Naive thymus-derived CD4-positive, alpha-beta T cell (primary cell): ENCODE results near the gene TMPRSS6. TPM values are rescaled to one million over a fixed set of nuclear protein-coding genes. Genes with fewer than 3 reads are reported as not detected.

Source experiments
- ATAC-seq: fragments of 150-1000 bp; cut with Tn5 transposase; 2 replicates; pipeline ENCODE4 v1.10.0; 2021; ENCODE audit warnings: mild to moderate bottlenecking, moderate library complexity
- CTCF ChIA-PET: fragments of 350-600 bp; sonication (Branson Sonifier 250); formaldehyde crosslinking; loops from one replicate; lab custom pipeline; 2021; ENCODE audit warnings: antibody characterized with exemption; lab: Charles Lee
- POLR2A ChIA-PET: fragments of 350-600 bp; sonication (Branson Sonifier 250); formaldehyde crosslinking; loops from one replicate; lab custom pipeline; 2021; ENCODE audit warnings: antibody characterized with exemption, inconsistent platforms; lab: Charles Lee
- DNase-seq, 9 donors: peaks; one replicate each; pipeline versions ENCODE4 v3.0.0 to v3.0.0-alpha.2; 2020 to 2022; ENCODE audit warnings: mixed read lengths in 1 of 9
- H3K27ac ChIP-seq: one replicate; pipeline ENCODE4 v1.7.0; 2013; ENCODE audit warnings: mild to moderate bottlenecking, low read depth, low read length, moderate library complexity
- H3K27me3 ChIP-seq, 2 donors: one replicate each; pipeline ENCODE4 v1.7.0; 2013; ENCODE audit warnings: low read length in 2 of 2, mild to moderate bottlenecking in 2 of 2, moderate library complexity in 2 of 2; ENCODE audit not compliant: control insufficient read depth in 2 of 2, insufficient read depth in 2 of 2
- H3K36me3 ChIP-seq, 3 experiments: 1 replicate in 2 of 3; 2 replicates in 1 of 3; pipeline ENCODE4 v1.7.0; 2013; ENCODE audit warnings: low read length in 3 of 3, mild to moderate bottlenecking in 3 of 3, moderate library complexity in 1 of 3; ENCODE audit not compliant: insufficient read depth in 3 of 3, control insufficient read depth in 2 of 3
- H3K4me1 ChIP-seq, 2 donors: one replicate each; pipeline ENCODE4 v1.7.0; 2013; ENCODE audit warnings: low read length in 2 of 2, mild to moderate bottlenecking in 2 of 2, moderate library complexity in 1 of 2; ENCODE audit not compliant: control insufficient read depth in 2 of 2, insufficient read depth in 2 of 2
- H3K4me3 ChIP-seq: 2 replicates; pipeline ENCODE4 v1.7.0; 2013; ENCODE audit warnings: mild to moderate bottlenecking, low read length
- H3K9me3 ChIP-seq, 3 experiments: 1 replicate in 2 of 3; 2 replicates in 1 of 3; pipeline ENCODE4 v1.7.0; 2013; ENCODE audit warnings: low read length in 3 of 3; ENCODE audit not compliant: control insufficient read depth in 2 of 3
- H3K27ac Mint-ChIP-seq, 9 donors: one replicate each; pipeline ENCODE4 v1.8.0; 2020 to 2022; ENCODE audit warnings: mixed read lengths in 9 of 9, mild to moderate bottlenecking in 8 of 9, moderate library complexity in 5 of 9, inconsistent platforms in 2 of 9
- H3K27me3 Mint-ChIP-seq, 5 donors: one replicate each; pipeline ENCODE4 v1.8.0; 2021 to 2022; ENCODE audit warnings: mixed read lengths in 5 of 5, mild to moderate bottlenecking in 1 of 5
- H3K36me3 Mint-ChIP-seq, 5 donors: one replicate each; pipeline ENCODE4 v1.8.0; 2020 to 2022; ENCODE audit warnings: mixed read lengths in 5 of 5, mild to moderate bottlenecking in 3 of 5, inconsistent platforms in 1 of 5
- H3K4me1 Mint-ChIP-seq, 7 donors: one replicate each; pipeline ENCODE4 v1.8.0; 2020 to 2022; ENCODE audit warnings: mixed read lengths in 7 of 7, mild to moderate bottlenecking in 3 of 7, inconsistent platforms in 1 of 7
- H3K4me3 Mint-ChIP-seq, 10 donors: one replicate each; pipeline ENCODE4 v1.8.0; 2020 to 2022; ENCODE audit warnings: mild to moderate bottlenecking in 10 of 10, mixed read lengths in 10 of 10, moderate library complexity in 6 of 10, inconsistent platforms in 2 of 10
- H3K9me3 Mint-ChIP-seq, 11 donors: one replicate each; pipeline ENCODE4 v1.8.0; 2020 to 2022; ENCODE audit warnings: mixed read lengths in 11 of 11, mild to moderate bottlenecking in 4 of 11, inconsistent platforms in 1 of 11, moderate library complexity in 1 of 11
- intact Hi-C, 2 donors: fragments of 100-400 bp; cut with micrococcal nuclease; formaldehyde crosslinking; loops; one replicate each; pipeline ENCODE4 v1.15.1; 2023
- polyA plus RNA-seq, 2 donors: library from polyadenylated mRNA; unstranded; fragments of 300-500 nt; fragmentation: Illumina TruSeq; gene quantifications; one replicate each; pipeline ENCODE4 v1.2.3, GENCODE V29; 2021
- total RNA-seq, 6 experiments: library from RNA in 5 of 6; stranded (reverse) in 5 of 6; gene quantifications; 1 replicate in 5 of 6; 2 replicates in 1 of 6; pipeline ENCODE4 v1.2.3 and lab custom pipeline; 2021 to 2026

Gene TMPRSS6
- total and polyA plus RNA-seq, 7 experiments from 2014 or later = 0.22 to 3.2 (median 0.32) TPM; not detected in 2

GRCh38 chr22:37137903-37138665 is 28.6 kb upstream of the TMPRSS6 start:
- Mint-ChIP-seq H3K4me3 (no peak overlapping the region), H3K36me3 (peaks cover 13 to 50% (median 23%) of the 10 kb centered on the region in 5 donors), H3K9me3 (no peaks in the 10 kb centered on the region), H3K27me3 (no peaks in the 10 kb centered on the region), H3K27ac (peak overlapping the region; percentile 7 to 87 (median 61)), H3K4me1 (peaks cover 0 to 38% (median 6%) of the 10 kb centered on the region in 7 donors)
- Histone ChIP-seq H3K27me3 (no peaks in the 10 kb centered on the region), H3K4me3 (no peak overlapping the region), H3K27ac (no peak overlapping the region), H3K4me1 (no peaks in the 10 kb centered on the region), H3K36me3 (peaks cover 21 to 92% (median 57%) of the 10 kb centered on the region in 3 experiments), H3K9me3 (no peaks in the 10 kb centered on the region)
- intact Hi-C loops = no loop called here
- ATAC-seq = no peak
- DNase-seq = no peak
- POLR2A ChIA-PET = no interaction called here
- CTCF ChIA-PET = no interaction called here

- CTCF ChIA-PET = interaction anchor here (0.9 kb wide), 1 partner anchor 13 kb away, joined by 3 read pairs; the partner anchor contains the start of gene IL2RB
- no peak for DNase-seq
- no peaks in the 10 kb centered on the region for H3K4me1 ChIP-seq
- H3K27me3 ChIP-seq = no peaks in the 10 kb centered on the region
- peaks cover 22 to 92% (median 53%) of the 10 kb centered on the region in 3 experiments for H3K36me3 ChIP-seq
- Mint-ChIP-seq H3K27ac (peak overlapping the region in 4 of 9 donors; percentile 56 to 61 (median 57)), H3K9me3 (no peaks in the 10 kb centered on the region), H3K36me3 (peaks cover 13 to 53% (median 23%) of the 10 kb centered on the region in 5 donors), H3K4me3 (no peak overlapping the region), H3K27me3 (no peaks in the 10 kb centered on the region), H3K4me1 (peaks cover 0 to 39% (median 4%) of the 10 kb centered on the region in 7 donors)
- H3K27ac ChIP-seq = no peak overlapping the region
- no peaks in the 10 kb centered on the region for H3K9me3 ChIP-seq
- ATAC-seq = no peak
- intact Hi-C loops = no loop called here
- H3K4me3 ChIP-seq = no peak overlapping the region
- POLR2A ChIA-PET = interaction anchor here (1.2 kb wide), 1 partner anchor 55 kb away, joined by 3 read pairs; no protein-coding TSS in a partner anchor
Measured at GRCh38 chr22:37137131-37137530, 27.6 kb upstream of the TMPRSS6 start.

- Mint-ChIP-seq H3K4me3 (no peak overlapping the region), H3K27ac (peak overlapping the region in 3 of 9 donors; percentile 31 to 46 (median 32)), H3K27me3 (no peaks in the 10 kb centered on the region), H3K9me3 (no peaks in the 10 kb centered on the region), H3K36me3 (peaks cover 13 to 55% (median 26%) of the 10 kb centered on the region in 5 donors), H3K4me1 (peaks cover 0 to 44% (median 6%) of the 10 kb centered on the region in 7 donors)
- Histone ChIP-seq H3K27ac (no peak overlapping the region), H3K9me3 (no peaks in the 10 kb centered on the region), H3K36me3 (peaks cover 11 to 91% (median 47%) of the 10 kb centered on the region in 3 experiments), H3K27me3 (no peaks in the 10 kb centered on the region), H3K4me1 (no peaks in the 10 kb centered on the region), H3K4me3 (no peak overlapping the region)
- DNase-seq (no peak), ATAC-seq (no peak)
- ChIA-PET POLR2A (no interaction called here), CTCF (no interaction called here)
- intact Hi-C loops = no loop called here
Measured at GRCh38 chr22:37135023-37135422, 25.5 kb upstream of the TMPRSS6 start.

GRCh38 chr22:37133304-37134018 is 23.9 kb upstream of the TMPRSS6 start:
- no peaks in the 10 kb centered on the region for H3K27me3 Mint-ChIP-seq
- Histone ChIP-seq H3K27ac (no peak overlapping the region), H3K27me3 (no peaks in the 10 kb centered on the region), H3K4me1 (no peaks in the 10 kb centered on the region), H3K9me3 (no peaks in the 10 kb centered on the region), H3K36me3 (peaks cover 14 to 89% (median 38%) of the 10 kb centered on the region in 3 experiments), H3K4me3 (no peak overlapping the region)
- DNase-seq = no peak
- H3K9me3 Mint-ChIP-seq = no peaks in the 10 kb centered on the region
- H3K36me3 Mint-ChIP-seq = peaks cover 9 to 51% (median 23%) of the 10 kb centered on the region in 5 donors
- intact Hi-C loops = no loop called here
- peak overlapping the region in 4 of 9 donors; percentile 33 to 77 (median 56) for H3K27ac Mint-ChIP-seq
- H3K4me3 Mint-ChIP-seq = no peak overlapping the region
- peaks cover 0 to 37% (median 3%) of the 10 kb centered on the region in 7 donors for H3K4me1 Mint-ChIP-seq
- no peak for ATAC-seq
- ChIA-PET POLR2A (interaction anchor here (1.7 kb wide), 1 partner anchor 8 kb away, joined by 6 read pairs; no protein-coding TSS in a partner anchor), CTCF (interaction anchor here (0.7 to 1.5 kb wide), 2 partner anchors 9 to 12 kb away, joined by 4 to 5 read pairs; no protein-coding TSS in a partner anchor)

GRCh38 chr22:37132773-37133172 is 23.3 kb upstream of the TMPRSS6 start:
- Mint-ChIP-seq H3K27me3 (no peaks in the 10 kb centered on the region), H3K27ac (peak overlapping the region in 6 of 9 donors; percentile 2 to 61 (median 50)), H3K4me3 (no peak overlapping the region), H3K36me3 (peaks cover 7 to 46% (median 16%) of the 10 kb centered on the region in 5 donors), H3K9me3 (no peaks in the 10 kb centered on the region), H3K4me1 (peaks cover 0 to 32% (median 3%) of the 10 kb centered on the region in 7 donors)
- H3K36me3 ChIP-seq = peaks cover 14 to 89% (median 31%) of the 10 kb centered on the region in 3 experiments
- no peaks in the 10 kb centered on the region for H3K4me1 ChIP-seq
- POLR2A ChIA-PET = interaction anchor here (1.7 kb wide), 1 partner anchor 9 kb away, joined by 6 read pairs; no protein-coding TSS in a partner anchor
- no peaks in the 10 kb centered on the region for H3K27me3 ChIP-seq
- DNase-seq (no peak), ATAC-seq (no peak)
- H3K4me3 ChIP-seq = no peak overlapping the region
- H3K9me3 ChIP-seq = no peaks in the 10 kb centered on the region
- no peak overlapping the region for H3K27ac ChIP-seq
- intact Hi-C loops = no loop called here
- CTCF ChIA-PET = interaction anchor here (0.7 to 1.5 kb wide), 2 partner anchors 10 to 11 kb away, joined by 4 to 5 read pairs; no protein-coding TSS in a partner anchor

DNA sequence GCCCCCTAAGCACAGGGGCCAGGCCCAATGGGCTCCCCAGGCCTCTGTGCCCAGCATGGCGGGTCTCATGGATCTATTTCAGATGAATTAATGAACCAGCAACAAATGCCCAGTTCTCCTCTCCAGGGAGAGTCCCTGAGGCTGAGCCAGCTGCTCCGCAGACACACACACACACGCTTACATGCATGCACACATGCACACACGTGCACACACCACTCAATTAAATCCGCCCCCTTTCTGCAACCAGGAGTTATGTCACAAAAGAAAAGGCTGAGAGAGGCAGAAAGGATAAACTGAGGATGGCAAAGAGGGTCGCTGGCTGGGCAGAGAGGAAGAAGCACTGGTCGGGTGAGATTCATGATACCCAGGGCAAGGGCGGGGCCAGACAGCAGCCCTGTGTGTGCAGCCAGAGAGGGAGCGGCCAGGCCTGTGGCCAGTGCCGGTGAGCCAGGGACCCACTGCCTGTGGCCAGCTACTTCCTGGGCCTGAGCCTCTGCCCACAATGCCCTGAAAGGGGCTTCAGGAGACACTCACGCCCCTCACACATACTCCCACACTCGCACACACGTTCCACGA is 20.4 kb upstream of the TMPRSS6 start:
- DNase-seq (no peak), ATAC-seq (no peak)
- Histone ChIP-seq H3K27ac (no peak overlapping the region), H3K36me3 (peaks cover 7 to 72% (median 15%) of the 10 kb centered on the region in 3 experiments), H3K4me1 (no peaks in the 10 kb centered on the region), H3K4me3 (no peak overlapping the region), H3K27me3 (no peaks in the 10 kb centered on the region), H3K9me3 (no peaks in the 10 kb centered on the region)
- peak overlapping the region in 6 of 9 donors; percentile 19 to 77 (median 60) for H3K27ac Mint-ChIP-seq
- H3K4me3 Mint-ChIP-seq = no peak overlapping the region
- no peaks in the 10 kb centered on the region for H3K9me3 Mint-ChIP-seq
- intact Hi-C loops = no loop called here
- POLR2A ChIA-PET = interaction anchor here (1.0 kb wide), 1 partner anchor 10 kb away, joined by 4 read pairs; no protein-coding TSS in a partner anchor
- peaks cover 0 to 37% (median 3%) of the 10 kb centered on the region in 7 donors for H3K4me1 Mint-ChIP-seq
- peaks cover 0 to 45% (median 8%) of the 10 kb centered on the region in 5 donors for H3K36me3 Mint-ChIP-seq
- CTCF ChIA-PET = interaction anchor here (1.4 kb wide), 2 partner anchors 9 to 50 kb away, joined by 3 to 5 read pairs; no protein-coding TSS in a partner anchor
- no peaks in the 10 kb centered on the region for H3K27me3 Mint-ChIP-seq
